ENCODE measurements around the gene ZNF267.
"Not testable (repeated sequence)": the region's sequence is repeated elsewhere in the genome, so short reads cannot be mapped to it uniquely, and the experiment has no call there.

GRCh38 chr16:31892111-31892510 is 18.5 kb downstream of the ZNF267 start:
- not testable (repeated sequence) for TF ChIP-seq CTCF (IDR thresholded peaks at IDR 0.05; ENCODE audit: extremely low read depth in 1 of 2, insufficient read depth in 1 of 2, low read depth in 1 of 2, low read length in 2 of 2); POLR2AphosphoS5 (IDR thresholded peaks at IDR 0.05; ENCODE audit: insufficient read depth, low read depth, low read length); POLR2A (IDR thresholded peaks at IDR 0.05; ENCODE audit: low read depth, low read length)
